HFFc6 (cell line): ENCODE data around the gene PM20D2. TPM values are rescaled to one million over a fixed set of nuclear protein-coding genes. Genes with fewer than 3 reads are reported as not detected.

Source experiments
- DNase-seq: peaks from one replicate; pipeline ENCODE4 v3.0.0-alpha.2; 2018
- H3K27ac Mint-ChIP-seq: 2 replicates; pipeline ENCODE4 v1.8.0; 2020; ENCODE audit warnings: mild to moderate bottlenecking, mixed read lengths
- H3K27me3 Mint-ChIP-seq: 2 replicates; pipeline ENCODE4 v1.8.0; 2021; ENCODE audit warnings: mild to moderate bottlenecking, moderate library complexity, mixed read lengths; ENCODE audit not compliant: insufficient read depth
- H3K36me3 Mint-ChIP-seq: 2 replicates; pipeline ENCODE4 v1.8.0; 2021; ENCODE audit warnings: low read depth, mixed read lengths
- H3K4me1 Mint-ChIP-seq: 2 replicates; pipeline ENCODE4 v1.8.0; 2020; ENCODE audit warnings: low read depth, mixed read lengths
- H3K4me3 Mint-ChIP-seq: 2 replicates; pipeline ENCODE4 v1.8.0; 2020; ENCODE audit warnings: mild to moderate bottlenecking, moderate library complexity, mixed read lengths
- H3K9me3 Mint-ChIP-seq: 2 replicates; pipeline ENCODE4 v1.8.0; 2020; ENCODE audit warnings: mild to moderate bottlenecking, mixed read lengths
- total RNA-seq, 6 experiments: library from RNA; stranded (reverse); fragmentation: NEBNext Ultra II Directional; extraction: Animal tissue kit (Norgen Biotek cat#: 25700); gene quantifications; 2 replicates in 1 of 6; 3 replicates in 5 of 6; pipeline ENCODE4 v1.2.3, GENCODE V29; 2021
- TF ChIP-seq, protein P1 (sequence below): fragments of 200-600 bp; sonication (generic); IDR thresholded peaks from 2 replicates; pipeline ENCODE4 v1.5.0; 2021; ENCODE audit warnings: antibody characterized with exemption, mild to moderate bottlenecking

The PM20D2 gene
- total RNA-seq, 6 experiments from 2014 or later: 3.0 to 4.9 (median 3.2) TPM

DNA sequence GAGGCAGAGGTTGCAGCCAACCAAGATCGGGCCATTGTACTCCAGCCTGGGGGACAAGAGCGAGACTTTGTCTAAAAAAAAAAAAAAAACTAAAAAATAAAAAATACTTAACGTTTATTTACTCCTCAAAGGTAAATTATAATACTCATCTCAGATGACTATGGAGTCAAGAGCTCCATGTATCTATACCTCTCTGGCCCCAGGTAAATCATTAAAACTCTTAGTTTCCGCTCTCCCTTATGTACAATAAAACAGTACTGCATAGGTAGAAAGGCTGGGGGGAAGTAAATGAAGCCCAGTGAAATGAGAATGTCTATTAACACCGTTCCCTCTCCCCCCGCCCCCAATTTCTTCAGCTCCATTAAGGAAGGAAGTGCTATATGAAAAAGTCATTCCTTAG, 29.2 kb upstream of the PM20D2 start:
- no peak overlapping the region for H3K27ac Mint-ChIP-seq

DNA sequence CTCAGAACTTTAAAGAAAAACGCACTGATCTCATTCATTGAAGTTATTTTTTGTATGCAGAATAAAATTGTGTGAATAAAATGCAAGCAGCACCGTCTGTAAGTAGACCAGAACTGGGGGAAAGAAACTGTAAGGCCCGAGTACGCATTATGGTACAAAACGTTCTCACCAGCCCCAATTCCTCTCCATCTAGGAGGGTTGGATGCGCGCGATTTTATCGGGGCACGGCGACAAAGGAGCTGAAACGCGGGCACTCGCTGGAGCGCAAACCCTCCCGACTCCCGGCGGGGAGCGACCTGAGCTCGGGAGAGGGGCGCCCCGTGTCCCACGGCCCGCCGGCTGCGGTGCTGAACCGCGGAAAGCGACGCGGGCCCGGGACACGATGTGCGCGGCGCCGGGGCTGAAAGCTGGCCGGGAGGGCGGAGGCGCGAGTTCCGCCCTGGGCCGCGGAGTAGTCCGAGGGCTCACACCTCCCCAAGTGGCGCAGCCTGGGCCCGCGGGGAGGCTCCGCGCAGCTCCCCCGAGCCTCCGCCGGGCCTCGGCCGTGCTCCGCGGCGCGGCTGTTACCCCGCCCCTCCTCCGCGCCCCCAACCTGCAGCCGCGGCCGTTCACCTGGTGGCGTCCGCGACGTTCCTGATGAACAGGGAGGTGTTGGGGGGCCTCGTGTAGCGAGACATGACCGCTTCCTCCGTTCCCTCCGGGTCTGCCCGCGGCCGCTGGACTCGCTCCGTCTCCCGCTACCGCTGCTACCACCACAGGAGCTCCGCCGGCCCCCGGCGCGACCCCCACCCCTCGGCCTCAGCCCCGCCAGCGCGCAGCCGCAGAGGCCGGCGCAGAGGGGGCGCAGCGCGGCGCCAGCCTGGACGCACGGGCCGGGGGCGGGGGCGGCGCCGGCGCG, 28.4 kb upstream of the PM20D2 start, which contains the start of gene SRSF12:
SRSF12 (minus strand) TSS at position 861 of the 898 bp plus-strand sequence; CDS start at position 677, 184 bp downstream.
- Mint-ChIP-seq H3K36me3 (no peaks in the 10 kb centered on the region), H3K9me3 (no peaks in the 10 kb centered on the region), H3K27ac (no peak within 1 kb of the TSS), H3K4me3 (peak within 1 kb of the TSS; percentile 61), H3K4me1 (peaks cover 15% of the 10 kb centered on the region), H3K27me3 (peaks cover 12% of the 10 kb centered on the region)
- no peak for DNase-seq
- TF ChIP-seq, protein P1, sequence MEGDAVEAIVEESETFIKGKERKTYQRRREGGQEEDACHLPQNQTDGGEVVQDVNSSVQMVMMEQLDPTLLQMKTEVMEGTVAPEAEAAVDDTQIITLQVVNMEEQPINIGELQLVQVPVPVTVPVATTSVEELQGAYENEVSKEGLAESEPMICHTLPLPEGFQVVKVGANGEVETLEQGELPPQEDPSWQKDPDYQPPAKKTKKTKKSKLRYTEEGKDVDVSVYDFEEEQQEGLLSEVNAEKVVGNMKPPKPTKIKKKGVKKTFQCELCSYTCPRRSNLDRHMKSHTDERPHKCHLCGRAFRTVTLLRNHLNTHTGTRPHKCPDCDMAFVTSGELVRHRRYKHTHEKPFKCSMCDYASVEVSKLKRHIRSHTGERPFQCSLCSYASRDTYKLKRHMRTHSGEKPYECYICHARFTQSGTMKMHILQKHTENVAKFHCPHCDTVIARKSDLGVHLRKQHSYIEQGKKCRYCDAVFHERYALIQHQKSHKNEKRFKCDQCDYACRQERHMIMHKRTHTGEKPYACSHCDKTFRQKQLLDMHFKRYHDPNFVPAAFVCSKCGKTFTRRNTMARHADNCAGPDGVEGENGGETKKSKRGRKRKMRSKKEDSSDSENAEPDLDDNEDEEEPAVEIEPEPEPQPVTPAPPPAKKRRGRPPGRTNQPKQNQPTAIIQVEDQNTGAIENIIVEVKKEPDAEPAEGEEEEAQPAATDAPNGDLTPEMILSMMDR: no peak

More for the DNA sequence above, 29.2 kb upstream of the PM20D2 start:
- TF ChIP-seq, protein P1: no peak
- Mint-ChIP-seq H3K36me3 (no peaks in the 10 kb centered on the region), H3K4me1 (peaks cover 15% of the 10 kb centered on the region), H3K4me3 (no peak overlapping the region; the same call in 1 of the 2 replicates), H3K9me3 (no peaks in the 10 kb centered on the region), H3K27me3 (peaks cover 12% of the 10 kb centered on the region)
- no peak for DNase-seq

DNA sequence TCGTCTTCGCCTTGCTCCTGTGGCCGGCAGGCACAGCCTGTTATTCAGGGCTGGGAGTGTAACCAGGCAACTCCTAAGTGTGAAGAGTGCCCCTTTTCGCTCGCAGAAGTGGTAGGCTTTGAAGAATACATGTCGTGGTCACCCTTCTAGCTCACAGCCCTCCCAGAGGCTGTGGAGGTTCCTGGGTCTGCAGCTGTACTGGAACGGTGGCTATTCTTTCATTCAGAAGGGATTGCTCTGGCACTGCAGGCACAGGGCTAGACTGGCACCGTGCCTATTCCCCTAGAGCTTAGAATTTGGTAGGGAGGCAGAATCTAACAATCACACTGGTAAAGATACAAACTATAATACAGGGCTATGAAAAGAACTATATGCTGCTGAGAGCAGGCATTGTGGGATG, 26.9 kb upstream of the PM20D2 start:
- DNase-seq: no peak
- H3K27ac Mint-ChIP-seq: no peak overlapping the region
- TF ChIP-seq, protein P1: no peak
- no peaks in the 10 kb centered on the region for H3K9me3 Mint-ChIP-seq
- peaks cover 15% of the 10 kb centered on the region for H3K4me1 Mint-ChIP-seq
- peaks cover 12% of the 10 kb centered on the region for H3K27me3 Mint-ChIP-seq
- no peak overlapping the region for H3K4me3 Mint-ChIP-seq
- H3K36me3 Mint-ChIP-seq: no peaks in the 10 kb centered on the region

DNA sequence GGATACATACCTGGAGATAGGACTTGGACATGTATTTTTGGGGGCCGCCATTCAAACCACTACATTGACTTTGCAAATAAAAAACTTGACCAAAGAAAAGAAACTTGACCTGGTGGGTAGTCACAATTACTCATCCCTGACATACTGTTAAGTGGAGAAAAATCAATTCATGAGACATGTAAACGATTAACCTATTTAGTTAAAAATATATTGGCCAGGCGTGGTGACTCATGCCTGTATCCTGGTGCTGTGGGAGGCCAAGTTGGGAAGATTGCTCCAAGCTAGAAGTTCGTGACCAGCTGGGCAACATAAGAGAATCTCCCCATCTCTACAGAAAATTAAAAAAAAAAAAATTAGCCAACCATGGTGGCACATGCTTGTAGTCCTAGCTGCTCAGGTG, 25.5 kb upstream of the PM20D2 start:
- Mint-ChIP-seq H3K4me3 (no peak overlapping the region), H3K27ac (no peak overlapping the region), H3K9me3 (no peaks in the 10 kb centered on the region), H3K36me3 (no peaks in the 10 kb centered on the region), H3K4me1 (peaks cover 15% of the 10 kb centered on the region), H3K27me3 (peaks cover 12% of the 10 kb centered on the region)
- peak; percentile 35 for DNase-seq
- TF ChIP-seq, protein P1: no peak

DNA sequence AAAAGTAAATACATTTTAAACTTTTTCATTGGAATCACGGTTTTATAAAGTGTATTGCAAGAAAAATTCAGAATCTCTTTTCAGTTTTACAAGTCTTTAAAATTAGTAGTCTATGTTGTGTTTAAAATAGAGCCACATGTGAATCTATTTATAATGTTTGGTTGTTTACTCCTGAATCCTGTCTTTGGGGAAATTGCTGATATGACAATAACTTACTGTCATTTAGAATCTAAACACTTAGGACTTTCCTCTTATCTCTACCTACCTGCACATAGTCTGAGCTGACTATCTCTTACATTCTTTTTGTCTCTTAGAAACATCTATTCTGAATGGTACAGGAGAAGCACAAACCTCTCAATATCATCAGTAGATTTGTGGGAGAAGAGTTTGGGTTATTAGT, 23.9 kb upstream of the PM20D2 start:
- Mint-ChIP-seq H3K36me3 (no peaks in the 10 kb centered on the region), H3K4me3 (no peak overlapping the region), H3K27ac (no peak overlapping the region), H3K4me1 (peaks cover 14% of the 10 kb centered on the region), H3K9me3 (no peaks in the 10 kb centered on the region), H3K27me3 (peaks cover 5% of the 10 kb centered on the region)
- no peak for DNase-seq
- TF ChIP-seq, protein P1: no peak
